GM18520 (cell line): ENCODE results near the gene NECTIN1.

Experiments used
- ATAC-seq: cut with Tn5 transposase; IDR thresholded peaks from one replicate; pipeline ENCODE4 v1.9.1; 2021; ENCODE audit not compliant: unreplicated experiment

Gene NECTIN1

GRCh38 chr11:119755356-119756071 is 26.5 kb upstream of the NECTIN1 start:
- no peak for ATAC-seq

GRCh38 chr11:119754656-119755355 is 25.8 kb upstream of the NECTIN1 start:
- no peak for ATAC-seq

GRCh38 chr11:119754199-119754598 is 25.2 kb upstream of the NECTIN1 start:
- ATAC-seq = no peak

- ATAC-seq = no peak
These were observed 23.9 kb upstream of the NECTIN1 start for GRCh38 chr11:119752946-119753345.

- ATAC-seq = no peak
These were observed 23.4 kb upstream of the NECTIN1 start for GRCh38 chr11:119752345-119752871.

DNA sequence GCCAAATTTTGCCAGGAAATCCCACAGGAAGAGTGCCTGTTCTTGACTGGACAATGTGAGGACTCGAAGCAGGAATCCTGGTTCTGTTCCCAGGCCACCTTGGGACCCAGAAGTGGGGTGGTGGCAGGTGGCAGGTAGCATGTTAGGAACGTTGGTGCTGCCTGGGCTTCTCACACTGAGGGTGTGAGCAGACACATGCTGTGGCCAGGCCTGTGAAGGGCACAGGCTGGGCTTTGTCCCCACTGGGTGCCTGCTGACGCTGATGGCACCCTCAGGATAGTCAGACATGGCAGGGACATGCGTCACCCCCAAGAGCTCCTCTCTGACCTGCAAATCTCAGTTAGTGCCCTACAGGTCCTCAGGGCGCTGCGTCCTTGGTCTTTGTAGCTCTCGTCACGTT is 21.1 kb upstream of the NECTIN1 start:
- ATAC-seq = no peak

- ATAC-seq = no peak
These were observed 20.1 kb upstream of the NECTIN1 start for GRCh38 chr11:119749006-119749565.

DNA sequence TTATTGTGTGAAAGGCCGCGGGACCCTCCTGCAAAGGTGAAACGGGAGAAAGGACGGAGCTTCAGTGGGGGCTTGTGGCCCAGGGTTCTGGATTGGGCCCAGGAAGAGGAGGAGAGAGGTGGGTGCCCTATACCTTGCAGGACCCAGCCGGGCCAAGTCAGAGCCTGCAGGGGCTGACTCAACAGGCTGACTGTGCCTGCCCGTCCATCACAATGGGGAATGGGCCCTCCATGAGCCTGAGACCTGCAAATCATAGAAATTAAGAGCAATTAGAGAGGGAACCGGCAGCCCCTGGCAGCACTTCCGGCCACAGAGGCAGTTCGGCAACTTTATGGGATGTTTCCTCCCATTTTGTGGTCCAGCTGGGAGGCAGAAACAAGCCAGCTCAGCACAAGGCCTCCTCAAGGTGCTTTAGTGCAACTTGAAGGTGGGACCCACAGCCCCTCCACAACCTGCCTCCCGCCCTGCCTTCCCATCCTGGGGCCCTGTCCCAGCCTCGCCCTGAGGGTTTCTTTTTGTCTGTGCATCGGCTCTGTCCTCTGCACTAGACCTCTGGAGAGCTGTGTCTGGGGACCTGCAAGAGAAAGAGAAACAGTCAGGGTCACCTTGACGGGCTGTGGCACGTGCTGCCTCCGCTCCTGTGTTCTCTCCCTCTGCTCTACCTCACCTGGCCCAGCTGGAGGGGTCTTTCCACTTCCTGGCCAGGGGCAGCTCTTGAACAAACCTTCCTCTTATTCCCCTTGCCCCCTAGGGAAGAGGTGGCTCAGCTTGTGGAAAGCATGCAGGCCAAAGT is 19.1 kb upstream of the NECTIN1 start:
- no peak for ATAC-seq

GRCh38 chr11:119745776-119746535 is 17.0 kb upstream of the NECTIN1 start:
- ATAC-seq = no peak

DNA sequence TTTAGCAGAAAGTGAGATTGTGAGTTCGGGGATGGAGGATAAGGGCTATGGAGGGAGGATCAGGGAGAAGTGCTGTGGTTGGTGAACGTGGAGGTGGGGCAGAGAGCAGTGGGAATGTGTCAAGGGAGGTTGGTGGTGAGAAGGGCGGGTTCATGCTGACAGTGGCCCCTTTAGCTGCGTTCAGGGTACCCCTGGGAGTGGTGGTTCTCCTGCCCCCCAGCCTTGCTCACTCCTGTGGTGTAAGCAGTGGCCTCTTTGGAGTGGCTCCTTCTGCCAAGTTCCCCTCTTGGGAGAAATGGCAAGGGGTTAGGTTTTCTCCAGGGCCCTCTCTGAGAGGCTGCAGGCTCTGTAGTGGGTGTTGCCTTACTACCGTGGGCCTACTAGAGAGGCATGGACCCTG is 16.1 kb upstream of the NECTIN1 start:
- ATAC-seq = no peak

GRCh38 chr11:119744577-119744976 is 15.6 kb upstream of the NECTIN1 start:
- ATAC-seq = no peak

GRCh38 chr11:119743006-119743405 is 14.0 kb upstream of the NECTIN1 start:
- ATAC-seq = no peak

DNA sequence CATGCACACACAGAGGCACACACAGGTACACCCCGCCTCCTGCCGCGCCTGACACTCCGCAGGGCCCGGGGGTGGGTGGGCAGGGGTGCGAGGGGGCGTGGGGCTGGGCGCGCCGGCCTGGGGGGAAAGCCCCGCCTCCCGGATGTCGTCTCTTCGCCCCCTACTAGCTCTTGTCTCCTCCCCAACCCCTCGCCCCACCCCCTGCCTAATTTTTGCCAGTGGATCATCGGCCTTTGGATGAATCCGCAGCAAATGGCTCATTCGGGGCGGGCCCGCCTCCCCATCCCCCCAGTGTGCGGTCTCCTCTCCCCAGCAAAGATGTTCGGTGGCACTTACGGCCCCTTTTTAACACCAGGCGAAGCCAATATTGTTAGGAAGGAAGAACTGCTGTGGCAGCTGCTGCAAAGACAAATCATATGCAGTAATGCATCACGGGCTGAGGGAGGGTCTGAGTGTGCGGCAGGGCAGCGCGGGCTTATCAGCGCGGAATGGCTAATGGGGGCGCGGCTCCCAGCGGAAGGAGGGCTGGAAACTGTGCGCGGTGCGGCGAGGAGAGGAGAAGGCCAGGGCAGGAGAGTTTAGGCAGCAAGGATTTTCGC is 13.4 kb upstream of the NECTIN1 start:
- ATAC-seq = no peak

- ATAC-seq = no peak
These were observed 12.6 kb upstream of the NECTIN1 start for GRCh38 chr11:119741369-119742262.

DNA sequence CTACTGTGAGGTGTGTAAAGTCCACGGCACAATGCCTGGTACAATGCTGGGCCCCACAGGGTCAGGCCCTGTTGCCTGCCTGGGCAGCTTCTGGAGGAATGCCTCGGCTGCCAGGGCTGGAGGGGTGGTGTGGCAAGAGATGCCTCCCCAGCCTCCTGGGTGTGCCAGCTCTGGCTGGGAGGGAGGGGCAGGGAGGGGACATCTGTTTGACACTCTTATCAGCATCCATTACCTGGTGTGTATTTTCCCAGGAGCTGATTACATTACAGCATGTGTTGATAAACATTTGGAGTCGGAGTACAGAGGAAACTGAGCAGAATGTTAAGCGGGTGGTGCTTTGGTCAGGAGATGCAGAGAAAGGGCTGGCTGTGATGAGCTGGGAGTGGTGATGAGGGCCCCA is 11.0 kb upstream of the NECTIN1 start:
- ATAC-seq = no peak

GRCh38 chr11:119739021-119739703 is 10.2 kb upstream of the NECTIN1 start:
- ATAC-seq = no peak

DNA sequence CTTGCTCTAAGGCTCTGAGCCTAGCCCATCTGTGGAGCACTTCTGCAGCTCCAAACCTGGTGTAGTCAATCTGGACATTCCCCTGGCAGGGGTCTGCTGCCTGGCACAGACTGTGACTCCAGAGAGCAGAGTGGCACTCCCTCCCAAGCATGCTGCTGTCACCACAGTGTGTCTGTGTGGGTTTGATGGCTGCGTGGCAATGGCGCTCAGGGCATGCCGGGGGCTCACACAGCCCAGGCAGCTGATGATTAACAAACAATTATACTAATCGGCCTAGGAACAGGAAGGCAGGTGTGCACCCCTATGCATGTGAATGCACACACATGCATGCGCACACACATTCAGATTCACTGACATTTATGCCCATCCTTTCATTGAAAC is 9.0 kb upstream of the NECTIN1 start:
- no peak for ATAC-seq

DNA sequence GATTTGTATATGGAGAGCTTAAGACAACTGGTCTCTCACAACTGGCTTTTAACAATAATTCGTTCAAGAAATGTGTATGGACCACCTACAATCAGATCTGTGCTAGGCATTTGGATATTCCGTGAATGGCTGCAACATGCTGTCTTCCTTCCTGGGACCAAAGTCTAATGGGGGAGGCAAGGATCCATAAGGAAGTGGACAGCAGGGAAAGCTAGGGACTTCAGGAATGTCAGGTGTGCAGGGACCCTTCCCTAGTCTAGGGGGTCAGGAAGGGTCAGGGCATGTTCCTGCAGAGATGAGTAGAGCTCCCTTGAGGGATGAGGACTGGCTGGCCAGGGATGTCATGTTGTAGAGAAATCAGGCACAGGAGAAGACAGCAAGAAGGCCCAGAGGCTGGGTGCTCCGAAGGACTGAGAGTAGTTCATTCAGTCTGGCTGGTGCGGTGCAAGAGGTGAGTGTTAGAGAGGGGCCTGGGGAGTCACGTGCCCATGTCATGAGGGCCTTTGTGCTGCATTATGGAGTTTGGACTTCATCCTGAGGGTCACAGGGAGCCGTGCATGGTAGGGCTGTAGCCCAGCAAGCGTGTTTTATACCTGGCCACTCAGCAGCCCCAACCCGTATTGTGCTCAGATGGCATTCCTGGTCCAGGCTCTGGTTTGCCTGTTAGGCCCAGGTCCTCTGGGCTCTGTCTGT is 8.5 kb upstream of the NECTIN1 start:
- no peak for ATAC-seq
